ENCODE measurements around the gene KMT5C.
"Not testable (repeated sequence)": the region's sequence is repeated elsewhere in the genome, so short reads cannot be mapped to it uniquely, and the experiment has no call there.

DNA sequence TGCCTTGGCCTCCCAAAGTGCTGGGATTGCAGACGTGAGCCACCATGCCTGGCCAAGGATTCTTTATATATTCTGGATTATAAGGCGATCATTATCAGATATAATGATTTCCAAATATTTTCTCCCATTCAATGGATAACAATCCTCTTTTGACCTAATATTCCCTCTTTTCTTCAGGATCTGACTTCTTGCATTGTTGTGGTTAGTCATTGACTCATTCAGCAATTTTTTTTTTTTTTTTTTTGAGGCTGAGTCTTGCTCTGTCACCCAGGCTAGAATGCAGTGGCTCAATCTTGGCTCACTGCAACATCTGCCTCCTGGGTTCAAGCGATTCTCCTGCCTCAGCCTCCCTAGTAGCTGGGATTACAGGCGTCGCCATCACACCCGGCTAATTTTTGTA lies 9.9 kb upstream of the KMT5C start:
- TF ChIP-seq, protein P1, sequence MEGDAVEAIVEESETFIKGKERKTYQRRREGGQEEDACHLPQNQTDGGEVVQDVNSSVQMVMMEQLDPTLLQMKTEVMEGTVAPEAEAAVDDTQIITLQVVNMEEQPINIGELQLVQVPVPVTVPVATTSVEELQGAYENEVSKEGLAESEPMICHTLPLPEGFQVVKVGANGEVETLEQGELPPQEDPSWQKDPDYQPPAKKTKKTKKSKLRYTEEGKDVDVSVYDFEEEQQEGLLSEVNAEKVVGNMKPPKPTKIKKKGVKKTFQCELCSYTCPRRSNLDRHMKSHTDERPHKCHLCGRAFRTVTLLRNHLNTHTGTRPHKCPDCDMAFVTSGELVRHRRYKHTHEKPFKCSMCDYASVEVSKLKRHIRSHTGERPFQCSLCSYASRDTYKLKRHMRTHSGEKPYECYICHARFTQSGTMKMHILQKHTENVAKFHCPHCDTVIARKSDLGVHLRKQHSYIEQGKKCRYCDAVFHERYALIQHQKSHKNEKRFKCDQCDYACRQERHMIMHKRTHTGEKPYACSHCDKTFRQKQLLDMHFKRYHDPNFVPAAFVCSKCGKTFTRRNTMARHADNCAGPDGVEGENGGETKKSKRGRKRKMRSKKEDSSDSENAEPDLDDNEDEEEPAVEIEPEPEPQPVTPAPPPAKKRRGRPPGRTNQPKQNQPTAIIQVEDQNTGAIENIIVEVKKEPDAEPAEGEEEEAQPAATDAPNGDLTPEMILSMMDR (conservative IDR thresholded peaks at IDR 0.05; ENCODE audit: low read depth in 2 of 2) = not testable (repeated sequence)
- TF ChIP-seq, protein P2, sequence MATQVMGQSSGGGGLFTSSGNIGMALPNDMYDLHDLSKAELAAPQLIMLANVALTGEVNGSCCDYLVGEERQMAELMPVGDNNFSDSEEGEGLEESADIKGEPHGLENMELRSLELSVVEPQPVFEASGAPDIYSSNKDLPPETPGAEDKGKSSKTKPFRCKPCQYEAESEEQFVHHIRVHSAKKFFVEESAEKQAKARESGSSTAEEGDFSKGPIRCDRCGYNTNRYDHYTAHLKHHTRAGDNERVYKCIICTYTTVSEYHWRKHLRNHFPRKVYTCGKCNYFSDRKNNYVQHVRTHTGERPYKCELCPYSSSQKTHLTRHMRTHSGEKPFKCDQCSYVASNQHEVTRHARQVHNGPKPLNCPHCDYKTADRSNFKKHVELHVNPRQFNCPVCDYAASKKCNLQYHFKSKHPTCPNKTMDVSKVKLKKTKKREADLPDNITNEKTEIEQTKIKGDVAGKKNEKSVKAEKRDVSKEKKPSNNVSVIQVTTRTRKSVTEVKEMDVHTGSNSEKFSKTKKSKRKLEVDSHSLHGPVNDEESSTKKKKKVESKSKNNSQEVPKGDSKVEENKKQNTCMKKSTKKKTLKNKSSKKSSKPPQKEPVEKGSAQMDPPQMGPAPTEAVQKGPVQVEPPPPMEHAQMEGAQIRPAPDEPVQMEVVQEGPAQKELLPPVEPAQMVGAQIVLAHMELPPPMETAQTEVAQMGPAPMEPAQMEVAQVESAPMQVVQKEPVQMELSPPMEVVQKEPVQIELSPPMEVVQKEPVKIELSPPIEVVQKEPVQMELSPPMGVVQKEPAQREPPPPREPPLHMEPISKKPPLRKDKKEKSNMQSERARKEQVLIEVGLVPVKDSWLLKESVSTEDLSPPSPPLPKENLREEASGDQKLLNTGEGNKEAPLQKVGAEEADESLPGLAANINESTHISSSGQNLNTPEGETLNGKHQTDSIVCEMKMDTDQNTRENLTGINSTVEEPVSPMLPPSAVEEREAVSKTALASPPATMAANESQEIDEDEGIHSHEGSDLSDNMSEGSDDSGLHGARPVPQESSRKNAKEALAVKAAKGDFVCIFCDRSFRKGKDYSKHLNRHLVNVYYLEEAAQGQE (IDR thresholded peaks at IDR 0.05; ENCODE audit: unreplicated experiment) = not testable (repeated sequence)
- not testable (repeated sequence) for TF ChIP-seq EZH2 (IDR thresholded peaks at IDR 0.05; ENCODE audit: low read depth, unreplicated experiment); ZNF331 (CRISPR knock-in tag; IDR thresholded peaks at IDR 0.05; ENCODE audit: low read depth); JUNB (IDR thresholded peaks at IDR 0.05; ENCODE audit: unreplicated experiment); ZNF114 (CRISPR knock-in tag; IDR thresholded peaks at IDR 0.05); EZH2phosphoT487 (IDR thresholded peaks at IDR 0.05; ENCODE audit: unreplicated experiment); POLR2AphosphoS5 (IDR thresholded peaks at IDR 0.05; ENCODE audit: low read depth); CREB1 (CRISPR knock-in tag; IDR thresholded peaks at IDR 0.05; ENCODE audit: low read depth); STAT1 (IDR thresholded peaks at IDR 0.05; ENCODE audit: unreplicated experiment); NANOG (IDR thresholded peaks at IDR 0.05; ENCODE audit: borderline replicate concordance)
- TF ChIP-seq, protein P3, sequence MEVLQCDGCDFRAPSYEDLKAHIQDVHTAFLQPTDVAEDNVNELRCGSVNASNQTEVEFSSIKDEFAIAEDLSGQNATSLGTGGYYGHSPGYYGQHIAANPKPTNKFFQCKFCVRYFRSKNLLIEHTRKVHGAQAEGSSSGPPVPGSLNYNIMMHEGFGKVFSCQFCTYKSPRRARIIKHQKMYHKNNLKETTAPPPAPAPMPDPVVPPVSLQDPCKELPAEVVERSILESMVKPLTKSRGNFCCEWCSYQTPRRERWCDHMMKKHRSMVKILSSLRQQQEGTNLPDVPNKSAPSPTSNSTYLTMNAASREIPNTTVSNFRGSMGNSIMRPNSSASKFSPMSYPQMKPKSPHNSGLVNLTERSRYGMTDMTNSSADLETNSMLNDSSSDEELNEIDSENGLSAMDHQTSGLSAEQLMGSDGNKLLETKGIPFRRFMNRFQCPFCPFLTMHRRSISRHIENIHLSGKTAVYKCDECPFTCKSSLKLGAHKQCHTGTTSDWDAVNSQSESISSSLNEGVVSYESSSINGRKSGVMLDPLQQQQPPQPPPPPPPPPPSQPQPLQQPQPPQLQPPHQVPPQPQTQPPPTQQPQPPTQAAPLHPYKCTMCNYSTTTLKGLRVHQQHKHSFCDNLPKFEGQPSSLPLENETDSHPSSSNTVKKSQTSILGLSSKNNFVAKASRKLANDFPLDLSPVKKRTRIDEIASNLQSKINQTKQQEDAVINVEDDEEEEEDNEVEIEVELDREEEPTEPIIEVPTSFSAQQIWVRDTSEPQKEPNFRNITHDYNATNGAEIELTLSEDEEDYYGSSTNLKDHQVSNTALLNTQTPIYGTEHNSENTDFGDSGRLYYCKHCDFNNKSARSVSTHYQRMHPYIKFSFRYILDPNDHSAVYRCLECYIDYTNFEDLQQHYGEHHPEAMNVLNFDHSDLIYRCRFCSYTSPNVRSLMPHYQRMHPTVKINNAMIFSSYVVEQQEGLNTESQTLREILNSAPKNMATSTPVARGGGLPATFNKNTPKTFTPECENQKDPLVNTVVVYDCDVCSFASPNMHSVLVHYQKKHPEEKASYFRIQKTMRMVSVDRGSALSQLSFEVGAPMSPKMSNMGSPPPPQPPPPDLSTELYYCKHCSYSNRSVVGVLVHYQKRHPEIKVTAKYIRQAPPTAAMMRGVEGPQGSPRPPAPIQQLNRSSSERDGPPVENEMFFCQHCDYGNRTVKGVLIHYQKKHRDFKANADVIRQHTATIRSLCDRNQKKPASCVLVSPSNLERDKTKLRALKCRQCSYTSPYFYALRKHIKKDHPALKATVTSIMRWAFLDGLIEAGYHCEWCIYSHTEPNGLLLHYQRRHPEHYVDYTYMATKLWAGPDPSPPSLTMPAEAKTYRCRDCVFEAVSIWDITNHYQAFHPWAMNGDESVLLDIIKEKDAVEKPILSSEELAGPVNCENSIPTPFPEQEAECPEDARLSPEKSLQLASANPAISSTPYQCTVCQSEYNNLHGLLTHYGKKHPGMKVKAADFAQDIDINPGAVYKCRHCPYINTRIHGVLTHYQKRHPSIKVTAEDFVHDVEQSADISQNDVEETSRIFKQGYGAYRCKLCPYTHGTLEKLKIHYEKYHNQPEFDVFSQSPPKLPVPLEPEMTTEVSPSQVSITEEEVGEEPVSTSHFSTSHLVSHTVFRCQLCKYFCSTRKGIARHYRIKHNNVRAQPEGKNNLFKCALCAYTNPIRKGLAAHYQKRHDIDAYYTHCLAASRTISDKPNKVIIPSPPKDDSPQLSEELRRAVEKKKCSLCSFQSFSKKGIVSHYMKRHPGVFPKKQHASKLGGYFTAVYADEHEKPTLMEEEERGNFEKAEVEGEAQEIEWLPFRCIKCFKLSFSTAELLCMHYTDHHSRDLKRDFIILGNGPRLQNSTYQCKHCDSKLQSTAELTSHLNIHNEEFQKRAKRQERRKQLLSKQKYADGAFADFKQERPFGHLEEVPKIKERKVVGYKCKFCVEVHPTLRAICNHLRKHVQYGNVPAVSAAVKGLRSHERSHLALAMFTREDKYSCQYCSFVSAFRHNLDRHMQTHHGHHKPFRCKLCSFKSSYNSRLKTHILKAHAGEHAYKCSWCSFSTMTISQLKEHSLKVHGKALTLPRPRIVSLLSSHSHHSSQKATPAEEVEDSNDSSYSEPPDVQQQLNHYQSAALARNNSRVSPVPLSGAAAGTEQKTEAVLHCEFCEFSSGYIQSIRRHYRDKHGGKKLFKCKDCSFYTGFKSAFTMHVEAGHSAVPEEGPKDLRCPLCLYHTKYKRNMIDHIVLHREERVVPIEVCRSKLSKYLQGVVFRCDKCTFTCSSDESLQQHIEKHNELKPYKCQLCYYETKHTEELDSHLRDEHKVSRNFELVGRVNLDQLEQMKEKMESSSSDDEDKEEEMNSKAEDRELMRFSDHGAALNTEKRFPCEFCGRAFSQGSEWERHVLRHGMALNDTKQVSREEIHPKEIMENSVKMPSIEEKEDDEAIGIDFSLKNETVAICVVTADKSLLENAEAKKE (CRISPR knock-in tag; IDR thresholded peaks at IDR 0.05) = not testable (repeated sequence)
- TF ChIP-seq, protein P4, sequence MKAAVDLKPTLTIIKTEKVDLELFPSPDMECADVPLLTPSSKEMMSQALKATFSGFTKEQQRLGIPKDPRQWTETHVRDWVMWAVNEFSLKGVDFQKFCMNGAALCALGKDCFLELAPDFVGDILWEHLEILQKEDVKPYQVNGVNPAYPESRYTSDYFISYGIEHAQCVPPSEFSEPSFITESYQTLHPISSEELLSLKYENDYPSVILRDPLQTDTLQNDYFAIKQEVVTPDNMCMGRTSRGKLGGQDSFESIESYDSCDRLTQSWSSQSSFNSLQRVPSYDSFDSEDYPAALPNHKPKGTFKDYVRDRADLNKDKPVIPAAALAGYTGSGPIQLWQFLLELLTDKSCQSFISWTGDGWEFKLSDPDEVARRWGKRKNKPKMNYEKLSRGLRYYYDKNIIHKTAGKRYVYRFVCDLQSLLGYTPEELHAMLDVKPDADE (IDR thresholded peaks at IDR 0.05) = not testable (repeated sequence)

Data from GM23338 (cell line).